GM19035 (cell line): ENCODE results near the gene PRR14L.
"Not testable (repeated sequence)": the region's sequence is repeated elsewhere in the genome, so short reads cannot be mapped to it uniquely, and the experiment has no call there.

Source experiments
- ATAC-seq: cut with Tn5 transposase; IDR thresholded peaks from one replicate; pipeline ENCODE4 v1.9.1; 2021; ENCODE audit not compliant: unreplicated experiment

PRR14L gene

GRCh38 chr22:31742115-31742514, 7.8 kb downstream of the PRR14L start:
- no peak for ATAC-seq

DNA sequence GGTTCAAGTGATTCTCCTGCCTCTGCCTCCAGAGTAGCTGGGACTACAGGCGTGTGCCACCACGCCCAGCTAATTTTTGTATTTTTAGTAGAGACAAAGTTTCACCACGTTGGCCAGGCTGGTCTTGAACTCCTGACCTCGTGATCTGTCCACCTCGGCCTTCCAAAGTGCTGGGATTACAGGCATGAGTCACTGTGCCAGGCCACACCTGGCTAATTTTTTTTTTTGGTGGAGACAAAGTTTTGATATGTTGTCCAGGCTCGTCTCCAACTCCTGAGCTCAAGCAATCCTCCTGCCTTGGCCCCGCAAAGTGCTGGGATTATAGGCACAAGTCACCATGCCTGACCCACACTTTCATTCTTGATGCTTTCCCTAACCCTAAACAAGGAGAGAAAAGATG, 9.6 kb downstream of the PRR14L start:
- not testable (repeated sequence) for ATAC-seq

GRCh38 chr22:31739795-31740201, 10.1 kb downstream of the PRR14L start:
- no peak for ATAC-seq

DNA sequence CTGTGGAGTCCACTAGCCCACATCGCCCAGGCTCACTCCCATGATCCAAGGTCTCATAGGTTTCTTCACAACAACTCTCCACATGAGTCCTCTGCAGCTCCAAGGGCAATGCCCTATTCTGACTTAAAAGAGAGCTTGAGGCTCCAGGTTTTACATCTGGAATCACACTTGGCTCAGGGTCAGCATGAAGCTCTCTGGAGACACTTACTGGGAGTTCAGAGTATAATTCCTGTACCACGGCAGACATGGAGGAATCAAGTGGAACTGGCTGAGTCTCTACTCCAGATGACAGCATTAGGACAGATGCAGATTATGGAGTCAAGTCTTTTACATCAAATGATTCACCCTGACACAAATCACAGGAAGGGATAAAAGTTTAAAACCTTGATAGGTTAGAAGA, 11.4 kb downstream of the PRR14L start:
- ATAC-seq: no peak

- ATAC-seq: no peak
Observed at GRCh38 chr22:31737932-31738331, 12.0 kb downstream of the PRR14L start.

- no peak for ATAC-seq
Observed at GRCh38 chr22:31736458-31736857, 13.5 kb downstream of the PRR14L start.

GRCh38 chr22:31734512-31734911, 15.4 kb downstream of the PRR14L start:
- ATAC-seq: no peak

DNA sequence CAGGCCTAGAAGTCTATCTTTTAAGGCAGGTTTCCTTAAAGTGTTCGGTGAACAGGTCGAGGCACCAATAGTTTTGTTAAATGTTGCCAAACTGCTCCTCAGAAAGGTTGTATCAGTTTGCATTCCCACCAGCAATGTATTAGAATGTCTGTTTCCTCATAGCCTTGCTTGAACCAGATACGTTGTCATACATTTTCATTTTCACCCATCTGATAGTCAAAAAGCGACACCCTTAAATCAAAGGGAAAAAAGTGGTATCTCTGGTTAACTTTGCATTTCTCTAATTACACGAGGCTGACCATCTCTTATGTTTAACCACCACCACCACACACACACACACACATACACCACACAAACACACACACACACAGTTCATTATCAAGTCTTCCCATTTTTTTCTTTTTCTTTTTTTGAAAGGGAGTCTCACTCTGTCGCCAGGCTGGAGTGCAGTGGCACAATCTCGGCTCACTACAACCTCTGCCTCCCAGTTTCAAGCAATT, 16.3 kb downstream of the PRR14L start:
- ATAC-seq: no peak

DNA sequence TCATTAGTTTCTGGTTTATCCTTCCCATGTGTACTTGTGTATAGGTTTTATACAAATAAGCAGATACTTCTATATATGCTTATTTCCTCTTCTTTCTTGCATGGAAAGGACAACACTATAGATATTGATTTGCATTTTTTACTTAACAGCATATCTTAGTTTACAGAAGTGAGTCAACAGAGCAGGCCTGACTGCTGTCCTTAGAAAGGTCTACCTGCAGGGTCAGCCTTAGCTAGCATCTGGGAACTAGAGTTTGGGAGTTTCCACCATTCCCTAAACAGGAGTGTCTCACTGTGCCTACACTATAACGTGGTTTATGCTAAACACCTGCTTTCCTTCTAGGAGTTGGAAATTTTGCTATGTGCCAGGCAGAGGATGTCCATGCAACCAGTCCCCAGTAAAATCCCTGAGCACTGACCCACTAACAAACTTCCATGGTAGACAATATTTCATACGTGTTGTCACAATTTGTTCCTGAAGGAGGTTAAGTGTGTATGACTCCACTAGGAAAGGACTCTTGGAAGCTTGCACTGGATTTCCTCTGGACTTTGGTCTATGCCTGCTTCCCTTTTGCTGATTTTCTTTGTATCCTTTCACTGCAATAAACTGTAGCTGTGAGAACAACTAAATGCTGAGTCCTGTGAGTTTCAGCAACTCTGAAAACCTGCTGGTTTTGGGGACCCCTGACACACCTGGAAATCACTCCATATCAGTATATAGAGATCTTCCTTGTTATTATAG, 17.7 kb downstream of the PRR14L start:
- no peak for ATAC-seq

GRCh38 chr22:31730344-31730711, 19.6 kb downstream of the PRR14L start:
- no peak for ATAC-seq

DNA sequence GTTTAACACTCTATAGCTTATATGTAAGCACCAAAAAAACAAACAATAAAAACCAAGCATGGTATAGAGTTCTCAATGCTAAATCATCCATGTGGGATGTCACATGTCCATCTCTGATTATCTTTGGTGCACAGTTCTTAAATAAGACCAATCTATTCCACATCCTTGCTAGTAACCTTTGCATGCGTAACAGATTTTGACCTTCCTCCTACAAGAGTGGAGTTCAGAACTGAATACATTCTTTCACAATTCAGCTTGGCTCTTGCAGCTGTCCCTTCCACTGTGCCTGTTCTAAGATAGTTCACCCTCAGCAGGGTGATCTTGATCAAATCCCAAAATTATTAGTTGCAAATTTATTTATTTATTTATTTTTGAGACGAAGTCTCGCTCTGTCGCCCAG, 21.1 kb downstream of the PRR14L start:
- no peak for ATAC-seq

GRCh38 chr22:31726692-31727091, 23.2 kb downstream of the PRR14L start:
- no peak for ATAC-seq

GRCh38 chr22:31723723-31724122, 26.2 kb downstream of the PRR14L start:
- ATAC-seq: no peak

- ATAC-seq: no peak
Observed at GRCh38 chr22:31719850-31720471, 30.0 kb downstream of the PRR14L start.

DNA sequence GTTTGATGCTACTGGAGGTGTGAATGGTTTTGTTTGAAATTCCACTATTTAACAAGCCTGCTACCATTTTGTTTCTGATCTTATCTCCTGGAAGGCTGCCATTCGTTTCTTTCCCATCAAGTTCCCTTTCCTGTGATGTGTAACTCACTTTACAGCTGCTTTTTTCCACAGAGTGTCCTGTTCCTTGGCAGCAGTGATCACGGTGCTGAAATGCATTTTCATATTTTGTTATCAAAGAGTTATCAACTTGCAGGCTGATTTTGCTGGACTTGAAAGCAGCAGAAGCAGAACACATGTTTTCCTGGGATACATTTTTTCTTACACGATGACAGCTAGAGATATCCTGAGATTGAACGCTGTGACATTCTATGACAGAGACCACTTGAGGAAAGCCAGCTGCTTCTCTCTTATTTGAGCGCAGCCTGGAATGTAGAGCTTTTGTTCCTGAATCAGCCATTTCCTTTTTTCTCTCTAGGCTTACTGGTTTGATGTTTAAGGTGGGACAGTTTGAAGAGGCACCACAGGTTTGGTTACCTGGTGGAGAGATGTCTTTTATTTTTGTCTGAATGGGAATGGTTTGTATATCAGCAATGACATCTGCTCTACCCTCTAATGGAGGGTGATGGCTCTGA, 34.7 kb downstream of the PRR14L start:
- ATAC-seq: no peak

DNA sequence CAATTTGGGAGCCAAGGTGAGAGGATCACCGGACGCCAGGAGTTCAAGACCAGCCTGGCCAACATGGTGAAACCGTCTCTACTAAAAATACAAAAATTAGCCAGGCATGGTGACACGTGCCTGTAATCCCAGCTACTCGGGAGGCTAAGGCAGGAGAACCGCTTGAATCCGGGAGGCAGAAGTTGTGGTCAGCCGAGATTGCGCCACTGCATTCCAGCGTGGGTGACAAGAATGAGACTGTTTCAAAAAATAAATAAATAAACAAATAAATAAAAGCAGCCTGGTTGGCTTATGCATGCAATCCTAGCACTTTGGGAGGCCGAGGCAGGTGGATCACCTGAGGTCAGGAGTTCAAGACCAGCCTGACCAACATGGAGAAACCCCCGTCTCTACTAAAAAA, 38.7 kb downstream of the PRR14L start:
- not testable (repeated sequence) for ATAC-seq

DNA sequence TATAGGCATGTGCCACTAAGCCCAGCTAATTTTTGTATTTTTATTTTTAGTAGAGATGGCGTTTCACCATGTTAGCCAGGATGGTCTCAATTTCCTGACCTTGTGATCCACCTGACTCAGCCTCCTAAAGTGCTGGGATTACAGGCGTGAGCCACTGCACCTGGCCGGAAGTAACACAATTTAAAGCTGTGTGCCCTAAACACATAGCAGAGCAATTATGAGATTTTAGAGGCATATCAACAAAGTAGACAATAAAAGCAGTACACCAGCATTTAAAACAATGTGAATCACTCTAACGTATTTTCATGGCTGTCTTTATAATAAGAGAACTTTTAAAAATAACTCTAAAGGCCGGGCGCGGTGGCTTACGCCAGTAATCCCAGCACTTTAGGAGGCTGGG, 42.4 kb downstream of the PRR14L start:
- no peak for ATAC-seq

DNA sequence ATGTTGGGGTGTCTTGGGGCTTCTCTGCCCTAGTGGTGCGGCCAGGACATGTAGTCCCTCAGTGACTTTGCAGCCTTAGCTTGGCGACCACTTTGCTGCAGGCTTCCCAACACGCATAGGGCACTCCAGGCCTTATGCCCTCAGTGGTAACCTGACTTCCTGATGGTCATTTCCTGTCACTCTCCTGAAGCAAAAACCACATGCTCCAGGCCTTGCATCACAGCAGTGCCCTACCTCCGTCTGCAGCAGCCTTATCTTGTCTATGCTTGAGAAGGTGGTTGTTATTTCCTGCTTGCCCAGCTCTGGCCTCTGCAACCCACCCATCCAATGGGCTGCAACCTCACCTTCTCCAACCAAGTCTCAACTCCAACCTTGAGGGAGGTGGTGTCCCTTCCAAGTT, 54.5 kb downstream of the PRR14L start:
- no peak for ATAC-seq

GRCh38 chr22:31694046-31694445, 55.9 kb downstream of the PRR14L start:
- not testable (repeated sequence) for ATAC-seq

DNA sequence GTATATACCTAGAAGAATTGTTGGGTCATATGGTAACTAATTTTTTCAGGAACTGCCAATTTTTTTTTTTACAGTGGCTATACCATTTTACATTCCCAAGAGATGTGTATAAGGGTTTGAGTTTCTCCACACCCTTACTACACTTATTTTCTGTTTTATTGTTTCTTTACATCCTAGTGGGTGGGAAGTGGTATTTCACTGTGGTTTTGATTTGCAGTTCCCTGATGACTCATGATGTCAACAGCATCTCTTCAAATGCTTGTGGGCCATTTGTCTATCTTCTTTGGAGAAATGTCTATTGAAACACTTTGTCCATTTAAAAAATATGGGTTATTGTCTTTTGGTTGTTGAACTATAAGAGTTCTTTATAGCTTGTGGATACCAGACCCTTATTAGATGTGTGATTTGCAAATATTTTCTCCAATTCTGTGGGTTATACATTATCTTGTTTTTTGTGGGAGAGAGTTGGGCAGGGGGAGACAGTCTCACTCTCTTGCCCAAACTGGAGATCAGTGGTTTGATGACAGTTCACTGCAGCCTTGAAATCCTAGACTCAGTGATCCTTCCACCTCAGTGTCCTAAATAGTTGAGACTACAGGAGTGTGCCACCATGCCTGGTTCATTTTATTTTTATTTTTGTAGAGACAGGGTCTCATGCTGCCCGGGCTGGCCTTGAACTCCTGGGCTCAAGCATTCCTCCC, 57.6 kb downstream of the PRR14L start:
- ATAC-seq: no peak

- no peak for ATAC-seq
Observed at GRCh38 chr22:31691408-31691807, 58.5 kb downstream of the PRR14L start.
